Stimulated activated CD4-positive, alpha-beta T cell treated with anti-CD3 and anti-CD28 coated beads, Interleukin-2, amount 100 ng/mL, for 48 hours (primary cell): Measurements from ENCODE around the gene PAK1IP1.
"Not testable (repeated sequence)": the region's sequence is repeated elsewhere in the genome, so short reads cannot be mapped to it uniquely, and the experiment has no call there.

ENCODE experiments used
- DNase-seq, 2 donors: peaks; one replicate each; pipeline ENCODE4 v3.0.0-alpha.2; 2020

Gene PAK1IP1, protein sequence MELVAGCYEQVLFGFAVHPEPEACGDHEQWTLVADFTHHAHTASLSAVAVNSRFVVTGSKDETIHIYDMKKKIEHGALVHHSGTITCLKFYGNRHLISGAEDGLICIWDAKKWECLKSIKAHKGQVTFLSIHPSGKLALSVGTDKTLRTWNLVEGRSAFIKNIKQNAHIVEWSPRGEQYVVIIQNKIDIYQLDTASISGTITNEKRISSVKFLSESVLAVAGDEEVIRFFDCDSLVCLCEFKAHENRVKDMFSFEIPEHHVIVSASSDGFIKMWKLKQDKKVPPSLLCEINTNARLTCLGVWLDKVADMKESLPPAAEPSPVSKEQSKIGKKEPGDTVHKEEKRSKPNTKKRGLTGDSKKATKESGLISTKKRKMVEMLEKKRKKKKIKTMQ

DNA sequence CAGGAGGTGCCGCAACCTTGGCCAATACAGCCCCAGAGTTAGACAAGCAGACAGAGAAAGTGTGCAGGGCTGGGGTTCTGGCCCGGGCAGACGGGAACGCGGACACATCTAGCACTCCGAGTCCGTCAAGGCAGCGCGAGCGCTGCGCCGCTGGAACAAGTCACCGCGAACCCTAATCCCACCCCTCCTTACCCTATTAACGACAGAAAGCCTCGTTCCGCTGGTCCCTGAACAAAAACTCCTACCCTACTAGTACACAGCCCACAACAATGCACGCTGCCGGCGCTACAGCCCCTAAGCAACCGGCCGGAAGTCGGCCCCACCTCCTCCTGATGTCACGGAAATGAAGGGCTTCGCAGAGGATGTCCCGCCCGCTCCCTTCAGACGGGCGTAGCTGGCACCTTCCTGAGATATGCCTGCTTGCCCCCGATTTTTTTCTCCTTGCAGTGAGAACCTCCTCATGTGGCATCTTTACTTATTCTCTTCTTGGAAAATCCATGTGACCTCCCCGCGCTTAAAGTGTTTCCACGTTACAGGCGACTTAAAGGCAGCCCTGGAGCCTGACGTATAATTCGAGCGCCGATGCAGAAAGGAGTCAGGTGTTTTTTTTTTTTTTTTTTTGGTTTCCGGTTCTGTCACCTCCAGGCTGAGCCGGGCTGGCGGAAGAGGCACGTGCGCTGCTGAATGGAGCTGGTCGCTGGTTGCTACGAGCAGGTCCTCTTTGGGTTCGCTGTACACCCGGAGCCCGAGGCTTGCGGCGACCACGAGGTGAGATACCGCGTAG lies at the start of gene PAK1IP1, which contains the start of gene C6orf52:
PAK1IP1 (plus strand) TSS at position 671 of the 784 bp plus-strand sequence; CDS start at position 685, 14 bp downstream.
C6orf52 (minus strand) TSS at position 315 of the 784 bp plus-strand sequence. CDS start 7,066 bp downstream, outside the sequence.
- peak; percentile 82 to 84 for DNase-seq

DNA sequence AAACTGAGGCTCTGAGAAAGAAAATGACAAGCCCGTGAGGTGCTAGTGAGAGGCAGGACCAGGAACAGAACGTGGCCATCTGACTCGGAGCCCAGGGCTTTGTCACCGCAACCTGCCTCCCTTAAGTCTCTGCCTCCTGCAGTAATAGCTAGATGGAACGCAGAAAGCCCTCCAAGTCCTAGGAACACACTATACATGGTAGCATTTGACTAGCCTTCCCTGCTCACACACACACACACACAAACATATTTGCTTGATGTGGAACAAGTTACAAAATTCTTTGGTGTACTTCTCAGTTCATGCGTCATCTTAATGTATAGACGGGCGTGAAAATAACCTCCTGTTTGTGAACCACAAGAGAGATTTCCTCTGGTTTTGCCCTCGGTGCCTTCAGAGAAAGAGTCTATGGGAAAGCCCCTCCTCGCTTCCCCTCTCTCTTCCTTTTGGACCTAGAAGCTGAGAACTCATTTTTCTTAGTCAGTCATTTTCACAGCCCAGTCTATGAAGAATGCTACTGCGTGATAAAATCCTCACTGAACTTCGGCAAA lies 39.2 kb upstream of the PAK1IP1 start:
- DNase-seq = no peak

DNA sequence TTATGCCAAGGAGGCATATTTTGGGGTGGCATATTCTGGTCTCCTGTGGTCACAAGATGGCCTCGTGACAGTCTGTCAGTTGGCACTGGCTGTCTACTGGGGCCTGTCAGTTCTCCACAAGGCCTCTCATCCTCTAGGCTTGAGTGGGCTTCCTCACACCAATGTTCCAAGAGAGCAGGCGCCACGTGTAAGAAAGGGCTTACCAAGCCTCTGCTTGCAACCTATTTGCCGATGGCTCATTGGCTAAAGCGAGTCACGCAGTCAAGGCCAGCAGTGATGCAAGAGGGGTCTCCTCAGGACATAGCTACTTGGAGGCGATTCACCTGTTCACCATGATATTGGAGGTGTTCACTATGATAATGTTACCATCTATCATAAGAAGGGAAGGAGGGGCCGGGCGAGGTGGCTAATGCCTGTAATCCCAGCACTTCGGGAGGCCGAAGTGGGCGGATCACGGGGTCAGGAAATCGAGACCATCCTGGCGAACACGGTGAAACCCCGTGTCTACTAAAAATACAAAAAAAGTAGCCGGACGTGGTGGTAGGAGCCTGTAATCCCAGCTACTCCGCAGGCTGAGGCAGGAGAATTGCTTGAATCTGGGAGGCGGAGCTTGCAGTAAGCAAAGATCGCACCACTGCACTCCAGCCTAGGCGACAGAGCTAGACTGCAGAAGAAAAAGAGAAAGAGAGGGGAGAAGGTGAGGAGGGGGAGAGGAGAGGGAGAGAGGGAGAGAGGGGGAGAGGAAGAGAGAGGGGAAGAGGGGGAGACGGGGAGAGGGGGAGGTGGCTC lies 35.7 kb upstream of the PAK1IP1 start:
- no peak for DNase-seq

DNA sequence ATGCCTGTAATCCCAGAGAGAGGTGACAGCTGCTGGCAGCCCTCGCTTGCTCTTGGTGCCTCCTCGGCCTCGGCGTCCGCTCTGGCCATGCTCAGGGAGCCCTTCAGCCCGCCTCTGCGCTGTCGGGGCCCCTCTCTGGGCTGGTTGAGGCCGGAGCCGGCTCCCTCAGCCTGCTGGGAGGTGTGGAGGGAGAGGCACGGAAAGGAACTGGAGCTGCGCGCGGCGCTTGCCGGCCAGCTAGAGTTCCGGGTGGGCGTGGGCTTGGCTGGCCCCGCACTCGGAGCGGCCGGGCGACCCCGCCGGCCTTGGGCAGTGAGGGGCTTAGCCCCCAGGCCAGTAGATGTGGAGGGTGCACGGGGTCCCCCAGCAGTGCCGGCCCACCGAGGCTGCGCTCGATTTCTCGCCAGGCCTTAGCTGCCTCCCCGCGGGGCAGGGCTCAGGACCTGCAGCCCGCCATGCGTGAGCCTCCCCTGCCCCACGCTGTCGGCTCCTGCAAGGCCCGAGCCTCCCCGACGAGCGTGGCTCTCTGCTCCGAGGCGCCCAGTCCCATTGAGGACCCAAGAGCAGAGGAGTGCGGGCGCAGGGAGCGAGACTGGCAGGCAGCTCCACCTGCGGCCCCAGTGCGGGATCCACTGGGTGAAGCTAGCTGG lies 34.9 kb upstream of the PAK1IP1 start:
- DNase-seq = no peak

DNA sequence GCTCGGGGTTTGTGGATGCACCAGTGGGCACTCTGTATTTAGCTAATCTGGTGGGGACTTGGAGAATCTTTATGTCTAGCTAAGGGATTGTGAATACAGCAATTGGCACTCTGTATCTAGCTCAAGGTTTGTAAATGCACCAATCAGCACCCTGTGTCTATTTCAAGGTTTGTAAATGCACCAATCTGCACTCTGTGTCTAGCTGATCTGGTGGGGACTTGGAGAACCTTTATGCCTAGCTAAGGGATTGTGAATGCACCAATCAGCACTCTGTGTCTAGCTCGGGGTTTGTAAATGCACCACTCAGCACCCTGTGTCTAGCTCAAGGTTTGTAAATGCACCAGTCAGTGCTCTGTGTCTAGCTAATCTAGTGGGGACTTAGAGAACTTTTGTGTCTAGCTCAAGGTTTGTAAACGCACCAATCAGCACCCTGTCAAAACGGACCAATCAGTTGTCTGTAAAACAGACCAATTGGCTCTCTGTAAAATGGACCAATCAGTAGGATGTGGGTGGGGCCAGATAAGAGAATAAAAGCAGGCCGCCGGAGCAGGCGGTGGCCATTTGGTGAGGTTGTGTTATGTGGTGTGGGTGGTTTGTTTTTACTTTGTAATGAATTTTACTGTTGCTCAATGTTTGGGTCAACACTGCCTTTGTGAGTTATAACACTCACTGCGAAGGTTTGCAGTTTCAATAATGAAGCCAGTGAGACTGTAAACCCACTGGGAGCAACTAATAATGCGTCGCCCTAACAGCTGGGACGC lies 34.2 kb upstream of the PAK1IP1 start:
- DNase-seq = not testable (repeated sequence)

DNA sequence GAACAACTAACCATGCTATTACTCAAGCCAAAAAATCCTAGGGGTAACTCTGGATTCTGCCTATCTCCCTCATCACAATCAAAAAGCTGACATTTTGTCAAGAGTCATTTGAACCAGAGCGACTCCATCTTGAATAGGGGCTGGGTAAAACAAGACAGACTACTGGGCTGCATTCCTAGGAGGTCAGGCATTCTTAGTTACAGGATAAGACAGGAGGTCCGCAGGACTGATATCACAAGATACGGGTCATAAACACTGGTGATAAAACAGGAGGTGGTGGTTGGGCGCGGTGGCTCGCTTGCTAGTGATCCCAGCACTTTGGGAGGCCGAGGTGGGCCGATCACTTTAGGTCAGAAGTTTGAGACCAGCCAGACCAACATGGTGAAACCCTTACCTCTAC lies 32.6 kb upstream of the PAK1IP1 start:
- DNase-seq = no peak

DNA sequence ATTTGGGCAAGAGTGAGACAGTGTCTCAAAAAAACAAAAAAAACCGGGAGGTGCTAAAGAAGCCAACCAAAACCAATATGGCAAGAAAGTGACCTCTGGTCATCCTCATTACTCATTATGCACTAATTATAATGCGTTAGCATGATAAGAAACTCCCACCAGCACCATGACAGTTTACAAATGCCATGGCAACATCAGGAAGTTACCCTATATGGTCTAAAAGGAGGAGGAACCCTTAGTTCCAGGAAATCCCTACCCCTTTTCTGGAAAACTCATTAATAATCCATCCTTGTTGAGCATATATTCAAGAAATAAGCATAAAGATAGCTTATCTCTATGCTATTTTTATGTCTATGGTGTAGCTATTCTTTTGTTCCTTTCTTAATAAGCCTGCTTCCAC lies 32.0 kb upstream of the PAK1IP1 start:
- DNase-seq = no peak

DNA sequence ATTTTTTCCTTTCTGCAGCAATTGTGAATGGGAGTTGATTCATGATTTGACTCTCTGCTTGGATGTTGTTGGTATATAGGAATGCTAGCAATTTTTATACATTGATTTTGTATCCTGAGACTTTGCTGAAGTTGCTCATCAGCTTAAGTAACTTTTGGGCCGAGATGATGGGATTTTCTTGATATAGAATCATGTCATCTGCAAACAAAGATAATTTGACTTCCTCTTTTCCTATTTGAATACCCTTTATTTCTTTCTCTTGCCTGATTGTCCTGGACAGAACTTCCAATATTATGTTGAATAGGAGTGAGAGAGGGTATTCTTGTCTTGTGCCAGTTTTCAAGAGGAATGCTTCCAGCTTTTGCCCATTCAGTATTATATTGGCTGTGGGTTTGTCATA lies 29.2 kb upstream of the PAK1IP1 start:
- not testable (repeated sequence) for DNase-seq

DNA sequence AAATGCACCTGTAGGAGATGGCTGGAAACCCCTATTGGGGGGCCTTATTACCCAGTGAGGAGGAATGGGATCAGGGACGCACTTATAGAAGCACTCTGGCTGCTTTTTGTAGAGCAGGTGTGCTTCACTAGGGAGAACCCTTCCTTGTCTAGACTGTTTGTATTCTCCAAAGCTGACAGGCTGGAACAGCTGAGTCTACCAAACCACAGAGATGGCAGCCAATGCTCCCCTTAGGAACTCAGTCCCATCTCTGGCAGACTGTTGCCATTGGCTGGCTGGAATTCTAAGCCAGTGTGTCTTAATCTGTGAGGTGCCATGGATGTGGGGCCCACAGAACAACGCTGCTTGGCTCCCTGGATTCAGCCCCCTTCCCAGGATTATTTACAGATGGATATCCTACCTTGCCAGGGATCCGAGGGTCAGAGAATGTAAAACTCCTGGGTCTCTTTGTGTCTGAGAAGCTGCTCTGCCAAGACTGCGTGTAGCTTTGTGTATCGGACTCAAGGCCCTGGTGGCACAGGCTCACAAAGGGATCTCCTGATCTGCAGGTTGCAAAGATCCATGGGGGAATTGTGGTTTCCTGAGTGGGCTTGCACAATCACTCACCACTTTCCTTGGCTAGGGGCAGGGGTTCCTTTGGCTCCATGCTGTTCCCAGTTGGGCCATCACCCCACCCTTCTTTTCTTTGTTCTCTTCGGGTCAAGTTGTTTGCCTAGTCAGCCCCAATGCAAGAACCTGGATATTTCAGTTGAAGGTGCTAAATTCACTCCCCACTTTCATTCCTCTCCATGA lies 26.4 kb upstream of the PAK1IP1 start:
- no peak for DNase-seq

DNA sequence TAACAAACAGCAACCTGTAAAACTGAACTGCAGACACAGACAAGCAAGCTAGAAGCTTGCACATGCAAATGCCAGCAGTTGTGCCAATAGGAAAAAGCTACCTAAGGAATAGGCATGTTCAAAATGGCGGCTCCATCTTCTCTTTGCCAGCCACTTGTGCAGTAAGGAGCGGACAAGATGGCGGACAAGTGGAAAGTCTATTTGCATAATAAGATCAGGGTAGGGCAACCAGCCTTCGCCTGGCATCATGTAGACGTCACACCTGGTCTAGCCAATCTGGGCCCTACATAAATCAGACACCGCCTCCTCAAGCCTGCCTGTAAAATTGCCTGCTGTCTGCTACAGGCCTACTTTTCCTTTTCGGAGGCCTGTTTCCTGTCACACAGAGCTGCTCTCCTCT lies 18.4 kb upstream of the PAK1IP1 start:
- DNase-seq = no peak

DNA sequence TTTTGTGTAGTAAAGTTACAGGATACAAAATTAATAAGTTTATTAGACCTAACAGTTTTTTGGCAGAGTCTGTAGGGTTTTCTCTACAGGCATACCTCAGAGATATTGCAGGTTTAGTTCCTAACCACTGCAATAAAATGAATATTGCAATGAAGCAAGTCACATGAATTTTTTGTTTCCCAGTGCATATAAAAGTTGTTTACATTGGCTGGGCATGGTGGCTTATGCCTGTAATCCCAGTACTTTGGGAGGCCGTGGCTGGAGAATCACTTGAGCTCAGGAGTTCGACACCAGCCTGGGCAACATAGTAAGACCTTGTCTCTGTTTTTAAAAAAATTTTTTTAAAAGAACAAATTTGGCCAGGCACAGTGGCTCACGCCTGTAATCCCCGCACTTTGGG lies 16.3 kb upstream of the PAK1IP1 start:
- DNase-seq = no peak

DNA sequence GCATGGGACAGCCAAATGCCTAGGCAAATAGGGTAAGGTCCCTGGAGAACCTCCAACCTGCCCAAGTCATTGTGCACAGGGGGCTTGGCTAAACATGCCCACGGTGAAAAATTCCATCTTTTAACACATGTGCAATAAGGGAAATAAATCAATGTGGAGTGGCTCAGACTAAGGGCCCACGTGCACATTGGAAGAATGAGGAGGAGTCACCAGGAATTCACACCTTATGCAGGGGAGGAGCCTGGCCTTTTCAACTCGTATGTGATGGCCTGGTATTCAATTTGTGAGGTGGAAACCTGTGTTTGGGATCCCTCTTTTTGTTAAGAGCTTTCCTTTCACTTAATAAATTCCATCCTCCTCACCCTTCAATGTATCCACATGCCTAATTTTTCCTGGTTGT lies 13.0 kb upstream of the PAK1IP1 start:
- DNase-seq = no peak

DNA sequence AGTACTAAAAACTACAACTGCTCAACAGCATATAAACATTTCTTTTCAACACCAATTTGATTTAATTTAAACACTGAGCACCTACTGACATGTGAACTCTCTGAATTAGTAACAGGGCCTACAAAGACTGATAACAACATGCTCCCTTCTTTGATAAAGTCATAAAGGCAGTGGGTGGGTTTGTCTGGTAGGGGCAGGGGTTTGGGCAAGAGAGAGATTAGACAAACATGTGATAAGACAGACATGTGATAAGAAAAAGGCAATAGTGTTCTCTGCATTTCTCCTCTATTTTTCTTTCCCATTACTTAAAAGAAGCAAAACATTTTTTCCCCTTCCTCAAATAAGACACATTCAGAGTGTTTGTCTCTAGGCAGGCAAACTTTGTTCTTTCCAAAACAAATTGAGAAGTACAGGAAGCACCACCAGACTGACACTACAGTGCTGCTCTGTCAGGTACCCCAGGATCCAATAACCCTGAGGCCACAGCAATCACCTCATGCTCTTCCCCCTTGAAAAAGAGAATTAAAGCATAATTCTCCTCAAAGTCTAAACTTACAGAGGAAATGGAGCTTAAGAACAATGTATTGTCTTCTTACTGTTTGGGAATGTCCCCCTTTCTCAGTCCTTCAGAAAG lies 12.3 kb upstream of the PAK1IP1 start:
- no peak for DNase-seq

DNA sequence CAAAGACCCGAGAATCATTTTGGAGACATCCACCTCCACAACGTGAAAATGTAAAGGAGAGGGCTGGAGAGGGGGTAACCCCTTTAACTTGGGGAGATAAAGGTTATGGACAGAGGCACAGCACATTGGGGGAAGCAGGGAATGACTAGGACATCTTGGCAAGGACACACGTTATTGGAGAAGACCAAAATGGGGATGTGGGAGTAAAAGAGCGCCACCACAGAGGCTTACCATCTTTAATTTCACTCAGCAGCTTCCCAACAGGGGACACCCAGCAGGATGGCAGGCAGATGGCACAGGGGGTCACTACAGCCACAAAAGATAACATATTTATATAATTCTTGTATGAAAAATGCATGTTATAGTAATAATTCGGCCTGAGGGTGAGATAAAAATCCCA lies 10.2 kb upstream of the PAK1IP1 start:
- DNase-seq = no peak

DNA sequence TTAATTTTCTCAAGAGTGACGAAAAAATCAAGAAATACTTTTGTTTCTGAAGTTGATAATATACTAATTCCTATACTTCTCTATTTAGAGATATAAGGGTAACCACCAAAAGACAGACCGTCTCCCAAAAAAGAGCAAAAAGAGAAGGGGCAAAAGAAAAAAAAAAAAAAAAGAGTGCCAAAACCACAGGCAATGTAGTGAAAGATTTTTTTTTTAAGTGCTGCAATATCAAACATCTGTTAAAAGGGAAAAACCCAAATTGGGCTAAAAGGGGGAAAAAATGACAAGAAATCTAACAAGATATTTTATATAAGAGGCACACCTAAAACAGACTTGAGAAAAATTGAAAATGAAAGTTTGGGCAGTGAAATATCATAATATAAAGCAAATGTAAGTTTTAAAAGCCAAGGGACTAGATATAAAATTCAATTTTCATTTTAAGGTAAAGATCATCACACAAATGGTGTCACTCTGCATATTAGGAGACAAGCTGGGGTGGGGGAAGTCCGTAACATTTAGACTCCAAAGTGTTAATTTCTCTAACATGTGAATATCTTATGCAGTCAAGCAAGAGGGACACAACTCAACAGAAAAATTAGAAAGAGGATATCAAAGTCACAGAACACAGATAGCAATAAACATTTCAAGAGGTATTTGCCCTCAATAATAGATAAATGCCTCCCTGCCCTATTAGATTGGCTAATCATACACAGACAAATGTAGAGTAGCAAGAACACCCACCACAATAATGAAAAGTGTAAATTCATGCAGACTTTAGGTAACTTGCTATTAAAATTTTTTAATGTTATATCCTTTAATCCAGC lies 9.5 kb upstream of the PAK1IP1 start:
- DNase-seq = no peak

DNA sequence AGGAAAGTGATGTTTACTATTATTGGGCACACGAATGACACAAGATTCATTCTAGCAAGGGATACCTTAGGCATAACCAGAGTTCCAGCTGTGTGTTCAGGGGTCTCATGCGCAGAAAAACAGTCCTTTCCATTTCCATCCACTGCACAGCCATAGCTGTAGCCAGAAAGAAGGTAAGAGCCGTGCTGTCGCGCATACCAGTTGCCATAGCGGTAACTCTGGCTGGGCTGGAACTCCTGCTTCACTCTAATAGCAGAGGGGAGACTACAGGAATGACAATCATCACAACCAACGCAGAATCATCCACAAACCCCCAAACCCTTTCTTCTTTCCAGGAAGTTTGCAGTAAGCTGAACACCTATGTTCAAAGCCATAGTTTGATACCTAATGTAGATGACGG lies 7.9 kb upstream of the PAK1IP1 start:
- DNase-seq = no peak

DNA sequence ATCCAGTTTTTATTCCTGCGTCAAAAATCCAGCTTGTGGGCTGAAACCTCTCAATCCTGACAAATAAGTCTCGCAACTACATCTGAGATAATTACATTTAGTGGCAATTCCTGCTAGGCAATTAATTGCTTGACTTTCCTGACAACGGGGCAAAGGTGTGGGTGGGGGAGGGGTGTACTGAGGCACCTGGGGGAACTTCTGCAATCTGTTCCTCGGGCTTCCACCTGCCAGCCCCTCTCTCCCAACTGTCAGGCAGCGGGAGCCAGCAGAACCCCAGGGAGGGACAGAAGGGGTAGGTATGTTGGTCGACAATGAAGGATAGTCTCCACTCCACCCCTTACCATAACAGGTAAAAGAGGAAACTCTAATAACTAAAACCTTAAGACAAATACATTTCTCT lies 7.2 kb upstream of the PAK1IP1 start:
- no peak for DNase-seq

DNA sequence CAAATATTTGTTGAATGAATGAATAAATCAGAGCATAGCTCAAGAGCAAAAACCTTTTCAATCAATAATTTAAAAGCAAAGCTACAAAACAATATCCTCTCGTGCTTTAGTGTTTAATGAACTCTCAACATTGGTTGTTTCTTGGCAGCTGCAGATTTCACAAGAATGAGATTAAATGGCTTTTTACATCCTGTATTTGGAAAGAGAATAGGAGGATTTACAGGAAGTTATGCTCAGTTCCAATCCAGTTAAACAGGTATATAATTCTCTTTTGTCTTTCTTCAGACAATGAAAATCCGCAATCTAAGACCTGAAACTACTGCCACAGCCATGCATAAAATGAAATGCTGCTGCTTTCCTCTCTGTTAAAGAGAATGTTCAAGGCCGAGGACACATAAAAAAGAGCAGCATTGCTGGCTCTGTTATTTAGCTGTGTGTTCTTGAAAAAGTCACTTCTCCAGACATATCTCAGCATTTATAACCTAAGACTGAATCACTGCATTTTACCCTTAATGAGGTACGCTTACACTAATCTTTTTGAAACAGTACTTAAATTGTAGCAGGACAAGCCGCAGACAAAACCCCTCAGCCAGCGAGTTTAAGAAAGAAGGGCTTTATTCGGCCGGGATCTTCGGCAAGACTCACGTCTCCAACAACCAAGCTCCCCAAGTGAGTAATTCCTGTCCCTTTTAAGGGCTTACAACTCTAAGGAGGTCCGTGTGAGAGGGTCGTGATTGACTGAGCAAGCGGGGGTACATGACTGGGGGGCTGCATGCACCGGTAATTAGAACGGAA lies 3.9 kb upstream of the PAK1IP1 start:
- no peak for DNase-seq
